Astrocyte (in vitro differentiated cells and primary cell): ENCODE results near the gene ARHGEF37. TPM values are rescaled to one million over a fixed set of nuclear protein-coding genes. Genes with fewer than 3 reads are reported as not detected.

Experiments
- DNase-seq: peaks from one replicate; pipeline ENCODE4 v3.0.0-alpha.2; 2010; ENCODE audit warnings: low read depth
- FAIRE-seq: peaks from 2 replicates; lab custom pipeline; 2011; peaks lifted over from hg19 to GRCh38; lab: Jason Lieb, UNC
- H2AFZ ChIP-seq: 2 replicates; pipeline ENCODE4 v1.6.0; 2012; ENCODE audit warnings: low read depth, low read length, inconsistent platforms
- H3K27ac ChIP-seq: 2 replicates; pipeline ENCODE4 v1.5.1; 2011; ENCODE audit warnings: low read depth, low read length, inconsistent platforms
- H3K27me3 ChIP-seq: 2 replicates; pipeline ENCODE4 v1.6.0; 2011; ENCODE audit warnings: low read length, inconsistent platforms; ENCODE audit not compliant: insufficient read depth
- H3K36me3 ChIP-seq: 2 replicates; pipeline ENCODE4 v1.5.1; 2011; ENCODE audit warnings: low read length, inconsistent platforms; ENCODE audit not compliant: insufficient read depth
- H3K4me1 ChIP-seq: 2 replicates; pipeline ENCODE4 v1.5.1; 2011; ENCODE audit warnings: low read length, inconsistent platforms; ENCODE audit not compliant: insufficient read depth
- H3K4me2 ChIP-seq: 2 replicates; pipeline ENCODE4 v1.6.0; 2012; ENCODE audit warnings: low read length, inconsistent platforms
- H3K4me3 ChIP-seq: 2 replicates; pipeline ENCODE4 v1.5.1; 2011; ENCODE audit warnings: low read depth, mild to moderate bottlenecking, low read length, inconsistent platforms; ENCODE audit not compliant: insufficient read depth
- H3K79me2 ChIP-seq: 2 replicates; pipeline ENCODE4 v1.6.0; 2012; ENCODE audit warnings: mild to moderate bottlenecking, low read length, inconsistent platforms; ENCODE audit not compliant: insufficient read depth
- H3K9ac ChIP-seq: 2 replicates; pipeline ENCODE4 v1.6.0; 2012; ENCODE audit warnings: mild to moderate bottlenecking, low read length, inconsistent platforms
- H3K9me3 ChIP-seq: 2 replicates; pipeline ENCODE4 v1.5.1; 2012; ENCODE audit warnings: low read depth, mild to moderate bottlenecking, low read length, inconsistent platforms; ENCODE audit not compliant: insufficient read depth
- H4K20me1 ChIP-seq: 2 replicates; pipeline ENCODE4 v1.6.0; 2012; ENCODE audit warnings: low read length, inconsistent platforms; ENCODE audit not compliant: insufficient read depth
- H3K27ac Mint-ChIP-seq: one replicate; pipeline ENCODE4 v1.8.0; 2021; ENCODE audit warnings: mild to moderate bottlenecking, mixed read lengths; ENCODE audit not compliant: unreplicated experiment
- H3K27me3 Mint-ChIP-seq: one replicate; pipeline ENCODE4 v1.8.0; 2021; ENCODE audit warnings: low read depth, mixed read lengths; ENCODE audit not compliant: unreplicated experiment
- H3K36me3 Mint-ChIP-seq: one replicate; pipeline ENCODE4 v1.8.0; 2021; ENCODE audit warnings: low read depth, mixed read lengths; ENCODE audit not compliant: unreplicated experiment
- H3K4me1 Mint-ChIP-seq: one replicate; pipeline ENCODE4 v1.8.0; 2021; ENCODE audit warnings: low read depth, mixed read lengths; ENCODE audit not compliant: unreplicated experiment
- H3K4me3 Mint-ChIP-seq: one replicate; pipeline ENCODE4 v1.8.0; 2021; ENCODE audit warnings: mild to moderate bottlenecking, moderate library complexity, mixed read lengths; ENCODE audit not compliant: unreplicated experiment
- H3K9me3 Mint-ChIP-seq: one replicate; pipeline ENCODE4 v1.8.0; 2021; ENCODE audit warnings: mild to moderate bottlenecking, mixed read lengths; ENCODE audit not compliant: unreplicated experiment
- EZH2 ChIP-seq: IDR thresholded peaks from 2 replicates; pipeline ENCODE4 v1.6.1; 2012; ENCODE audit warnings: mild to moderate bottlenecking, low read length, inconsistent platforms; ENCODE audit not compliant: insufficient read depth
- total RNA-seq: library from RNA; stranded (reverse); gene quantifications from 2 replicates; pipeline ENCODE4 v1.2.1, GENCODE V29; 2021
- TF ChIP-seq, protein P1 (sequence below): IDR thresholded peaks from 2 replicates; pipeline ENCODE4 v1.5.1; 2011; ENCODE audit warnings: low read depth, mild to moderate bottlenecking, inconsistent platforms, low read length, moderate library complexity; ENCODE audit not compliant: insufficient read depth

Gene ARHGEF37
- total RNA-seq, 1 donor from 2014 or later: 2.3 TPM

DNA sequence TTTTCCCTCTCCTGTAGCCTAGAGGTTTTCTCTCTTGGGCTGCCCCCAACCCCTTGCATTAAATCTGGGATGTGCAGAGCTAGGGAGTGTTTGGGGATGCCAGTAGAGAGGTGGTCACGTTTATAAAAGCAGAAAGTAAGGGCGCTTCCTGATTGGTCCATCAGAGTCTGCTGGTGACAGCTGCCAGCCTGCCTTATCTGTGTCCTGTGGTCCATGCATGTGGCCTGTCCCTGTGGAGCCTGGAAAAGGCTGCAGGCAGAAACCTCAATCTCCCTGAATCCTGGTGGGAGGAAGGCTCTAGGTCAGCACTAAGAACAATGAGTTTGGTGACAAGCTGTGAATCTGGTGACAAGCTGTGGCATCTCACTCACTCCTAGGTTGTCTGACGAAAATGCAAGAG lies 42.2 kb downstream of the ARHGEF37 start:
- FAIRE-seq (no peak), DNase-seq (no peak)
- Mint-ChIP-seq H3K27ac (no peak overlapping the region), H3K4me3 (no peak overlapping the region), H3K4me1 (peaks cover 9% of the 10 kb centered on the region), H3K36me3 (peaks cover 11% of the 10 kb centered on the region), H3K27me3 (peaks cover 14% of the 10 kb centered on the region), H3K9me3 (no peaks in the 10 kb centered on the region)
- no peak overlapping the region for H3K4me3 ChIP-seq
- H3K27ac ChIP-seq: no peak overlapping the region
- no peak overlapping the region for H2AFZ ChIP-seq
- no peaks in the 10 kb centered on the region for H4K20me1 ChIP-seq
- peaks cover 6% of the 10 kb centered on the region for H3K4me1 ChIP-seq
- no peak overlapping the region for H3K4me2 ChIP-seq
- H3K27me3 ChIP-seq: peaks cover 2% of the 10 kb centered on the region
- H3K36me3 ChIP-seq: no peaks in the 10 kb centered on the region
- H3K9ac ChIP-seq: no peak overlapping the region
- no peaks in the 10 kb centered on the region for H3K9me3 ChIP-seq
- H3K79me2 ChIP-seq: no peaks in the 10 kb centered on the region
- TF ChIP-seq, protein P1, sequence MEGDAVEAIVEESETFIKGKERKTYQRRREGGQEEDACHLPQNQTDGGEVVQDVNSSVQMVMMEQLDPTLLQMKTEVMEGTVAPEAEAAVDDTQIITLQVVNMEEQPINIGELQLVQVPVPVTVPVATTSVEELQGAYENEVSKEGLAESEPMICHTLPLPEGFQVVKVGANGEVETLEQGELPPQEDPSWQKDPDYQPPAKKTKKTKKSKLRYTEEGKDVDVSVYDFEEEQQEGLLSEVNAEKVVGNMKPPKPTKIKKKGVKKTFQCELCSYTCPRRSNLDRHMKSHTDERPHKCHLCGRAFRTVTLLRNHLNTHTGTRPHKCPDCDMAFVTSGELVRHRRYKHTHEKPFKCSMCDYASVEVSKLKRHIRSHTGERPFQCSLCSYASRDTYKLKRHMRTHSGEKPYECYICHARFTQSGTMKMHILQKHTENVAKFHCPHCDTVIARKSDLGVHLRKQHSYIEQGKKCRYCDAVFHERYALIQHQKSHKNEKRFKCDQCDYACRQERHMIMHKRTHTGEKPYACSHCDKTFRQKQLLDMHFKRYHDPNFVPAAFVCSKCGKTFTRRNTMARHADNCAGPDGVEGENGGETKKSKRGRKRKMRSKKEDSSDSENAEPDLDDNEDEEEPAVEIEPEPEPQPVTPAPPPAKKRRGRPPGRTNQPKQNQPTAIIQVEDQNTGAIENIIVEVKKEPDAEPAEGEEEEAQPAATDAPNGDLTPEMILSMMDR: no peak

DNA sequence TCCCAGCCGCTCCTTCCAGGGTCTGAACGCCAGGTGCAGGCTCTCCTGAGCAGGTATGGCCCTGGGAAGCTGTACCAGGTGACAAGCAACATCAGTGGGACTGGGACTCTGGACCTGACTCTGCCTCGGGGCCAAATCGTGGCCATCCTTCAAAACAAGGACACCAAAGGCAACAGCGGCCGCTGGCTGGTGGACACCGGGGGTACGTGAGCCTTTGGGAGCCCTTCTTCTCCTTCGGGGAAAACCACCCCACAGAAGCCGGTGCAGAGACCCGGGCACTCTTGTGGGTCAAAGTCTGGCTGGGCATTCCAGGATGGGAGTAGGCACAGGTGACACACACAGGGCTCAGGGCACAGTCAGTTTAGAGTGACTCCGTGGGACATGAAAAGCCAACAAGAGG lies 45.8 kb downstream of the ARHGEF37 start:
- TF ChIP-seq, protein P1: no peak
- no peak for TF ChIP-seq EZH2
- H3K36me3 Mint-ChIP-seq: peaks cover 6% of the 10 kb centered on the region
- H3K4me2 ChIP-seq: no peak overlapping the region
- no peaks in the 10 kb centered on the region for H3K9me3 Mint-ChIP-seq
- peaks cover 1% of the 10 kb centered on the region for H3K27me3 ChIP-seq
- H3K27me3 Mint-ChIP-seq: peaks cover 14% of the 10 kb centered on the region
- no peak for FAIRE-seq
- H3K27ac ChIP-seq: no peak overlapping the region
- H2AFZ ChIP-seq: no peak overlapping the region
- H3K4me3 ChIP-seq: no peak overlapping the region
- H3K4me1 Mint-ChIP-seq: peaks cover 4% of the 10 kb centered on the region
- no peaks in the 10 kb centered on the region for H4K20me1 ChIP-seq
- H3K9ac ChIP-seq: no peak overlapping the region
- no peaks in the 10 kb centered on the region for H3K36me3 ChIP-seq
- DNase-seq: no peak
- no peaks in the 10 kb centered on the region for H3K9me3 ChIP-seq
- H3K79me2 ChIP-seq: no peaks in the 10 kb centered on the region
- H3K27ac Mint-ChIP-seq: no peak overlapping the region
- peaks cover 5% of the 10 kb centered on the region for H3K4me1 ChIP-seq
- no peak overlapping the region for H3K4me3 Mint-ChIP-seq

DNA sequence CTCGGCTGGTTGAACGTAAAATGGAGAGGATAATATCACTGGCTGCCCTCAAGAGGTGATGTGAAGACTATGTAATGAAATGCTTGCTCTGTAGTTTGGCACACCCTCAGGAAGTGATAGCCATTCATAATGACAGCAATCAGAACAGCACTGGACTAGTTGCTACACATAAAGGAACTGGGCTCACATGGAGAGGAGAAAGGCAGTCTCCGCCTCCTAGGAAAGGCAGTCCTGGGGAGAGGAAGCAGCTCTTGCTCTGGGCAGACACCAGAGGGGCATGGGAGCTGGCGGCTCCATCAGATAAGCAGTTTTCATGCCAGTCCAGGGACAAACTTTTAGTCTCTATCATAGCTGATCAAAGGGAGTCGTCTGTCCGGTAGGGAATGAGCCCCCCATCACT lies 46.9 kb downstream of the ARHGEF37 start:
- H3K36me3 Mint-ChIP-seq: peaks cover 3% of the 10 kb centered on the region
- peaks cover 9% of the 10 kb centered on the region for H3K27me3 Mint-ChIP-seq
- Histone ChIP-seq H3K27me3 (no peaks in the 10 kb centered on the region), H3K4me3 (no peak overlapping the region), H3K4me2 (no peak overlapping the region), H3K27ac (no peak overlapping the region), H3K4me1 (peaks cover 16% of the 10 kb centered on the region), H3K9ac (no peak overlapping the region), H3K9me3 (no peaks in the 10 kb centered on the region), H4K20me1 (no peaks in the 10 kb centered on the region), H3K79me2 (no peaks in the 10 kb centered on the region), H2AFZ (no peak overlapping the region), H3K36me3 (no peaks in the 10 kb centered on the region)
- H3K4me1 Mint-ChIP-seq: peaks cover 15% of the 10 kb centered on the region
- H3K27ac Mint-ChIP-seq: no peak overlapping the region
- TF ChIP-seq EZH2: no peak
- TF ChIP-seq, protein P1: no peak
- H3K4me3 Mint-ChIP-seq: no peak overlapping the region
- DNase-seq: no peak
- H3K9me3 Mint-ChIP-seq: no peaks in the 10 kb centered on the region
- FAIRE-seq: no peak
